Measurements from ENCODE around the gene GRIN3B. TPM values are rescaled to one million over a fixed set of nuclear protein-coding genes. Genes with fewer than 3 reads are reported as not detected.

GRIN3B gene
- total and polyA plus RNA-seq, 9 of the 15 experiments (the other 6 are each of a cell fraction or from before 2014, with no cell fraction given), result 0.06 to 0.95 (median 0.19) TPM; not detected in 6

GRCh38 chr19:998064-998463, 2.2 kb upstream of the GRIN3B start (continued):
- TF ChIP-seq CHD7 (IDR thresholded peaks at IDR 0.05; ENCODE audit: low read depth, low read length) (no peak), ZFP36 (IDR thresholded peaks at IDR 0.05; ENCODE audit: low read depth, low read length, partially characterized antibody) (no peak), RAD51 (IDR thresholded peaks at IDR 0.05; ENCODE audit: borderline replicate concordance, low read depth) (no peak), DNMT1 (IDR thresholded peaks at IDR 0.05) (no peak), ZNF444 (CRISPR knock-in tag; IDR thresholded peaks at IDR 0.05) (no peak), DMBX1 (CRISPR knock-in tag; IDR thresholded peaks at IDR 0.05; ENCODE audit: borderline replicate concordance) (no peak), ETS2 (tag; IDR thresholded peaks at IDR 0.05; ENCODE audit: borderline replicate concordance, poor library complexity, severe bottlenecking) (no peak), NFIX (CRISPR knock-in tag; IDR thresholded peaks at IDR 0.05; ENCODE audit: low read depth) (no peak), MCM5 (IDR thresholded peaks at IDR 0.05; ENCODE audit: low read depth) (no peak), GTF3C2 (IDR thresholded peaks at IDR 0.05; ENCODE audit: borderline replicate concordance, extremely low read depth, insufficient read length) (no peak), ZNF398 (CRISPR knock-in tag; IDR thresholded peaks at IDR 0.05) (no peak), ZFP1 (CRISPR knock-in tag; IDR thresholded peaks at IDR 0.05) (no peak)

Data from K562 (cell line).